IPS-NIHi7 (cell line): ENCODE results near the gene GK2.

Experiments
- DNase-seq: peaks from one replicate; pipeline ENCODE4 v3.0.0; 2012; ENCODE audit warnings: mixed read lengths; ENCODE audit errors: extremely low spot score

The GK2 gene

GRCh38 chr4:79408063-79408462 is at the start of gene GK2:
Gene GK2, minus strand, starts transcription at chr4:79408228. Its CDS starts 28 bp downstream, at chr4:79408200.
- no peak for DNase-seq

- no peak for DNase-seq
Observed at GRCh38 chr4:79455216-79455615, 47.2 kb upstream of the GK2 start.

GRCh38 chr4:79454656-79455055 is 46.6 kb upstream of the GK2 start:
- no peak for DNase-seq

- DNase-seq = no peak
Observed at GRCh38 chr4:79450053-79450452, 42.0 kb upstream of the GK2 start.

- no peak for DNase-seq
Observed at GRCh38 chr4:79446145-79446544, 38.1 kb upstream of the GK2 start.

GRCh38 chr4:79445371-79445781 is 37.3 kb upstream of the GK2 start:
- peak; percentile 20 for DNase-seq

GRCh38 chr4:79442422-79442821 is 34.4 kb upstream of the GK2 start:
- no peak for DNase-seq

GRCh38 chr4:79439489-79439888 is 31.5 kb upstream of the GK2 start:
- no peak for DNase-seq

GRCh38 chr4:79431839-79432238 is 23.8 kb upstream of the GK2 start:
- DNase-seq = no peak

- DNase-seq = no peak
Observed at GRCh38 chr4:79429113-79429903, 21.3 kb upstream of the GK2 start.

- DNase-seq = no peak
Observed at GRCh38 chr4:79426989-79427388, 19.0 kb upstream of the GK2 start.

- no peak for DNase-seq
Observed at GRCh38 chr4:79425586-79425985, 17.6 kb upstream of the GK2 start.

- no peak for DNase-seq
Observed at GRCh38 chr4:79421483-79421882, 13.5 kb upstream of the GK2 start.

GRCh38 chr4:79413886-79414285 is 5.9 kb upstream of the GK2 start:
- DNase-seq = no peak

GRCh38 chr4:79413032-79413885 is 5.2 kb upstream of the GK2 start:
- no peak for DNase-seq

GRCh38 chr4:79404666-79405065 is 3.4 kb downstream of the GK2 start:
- DNase-seq = no peak

GRCh38 chr4:79403356-79403755 is 4.7 kb downstream of the GK2 start:
- DNase-seq = no peak

- no peak for DNase-seq
Observed at GRCh38 chr4:79402332-79402851, 5.6 kb downstream of the GK2 start.

GRCh38 chr4:79399076-79399475 is 9.0 kb downstream of the GK2 start:
- no peak for DNase-seq

- no peak for DNase-seq
Observed at GRCh38 chr4:79397951-79398350, 10.1 kb downstream of the GK2 start.

GRCh38 chr4:79396794-79397193 is 11.2 kb downstream of the GK2 start:
- DNase-seq = no peak

GRCh38 chr4:79395841-79396240 is 12.2 kb downstream of the GK2 start:
- DNase-seq = no peak

- no peak for DNase-seq
Observed at GRCh38 chr4:79390890-79391289, 17.1 kb downstream of the GK2 start.
